22Rv1 (cell line): ENCODE results near the gene UNC45B.

Source experiments
- CTCF ChIP-seq: fragments of 450-650 bp; IDR thresholded peaks from 2 replicates; pipeline ENCODE4 v1.5.1; 2017; ENCODE audit warnings: mild to moderate bottlenecking
- ZFX ChIP-seq: fragments of 450-650 bp; IDR thresholded peaks from 2 replicates; pipeline ENCODE4 v1.6.1; 2017; ENCODE audit warnings: antibody characterized with exemption, borderline replicate concordance

- no peak for TF ChIP-seq CTCF
- TF ChIP-seq ZFX, result no peak
These were observed 45.1 kb downstream of the UNC45B start for GRCh38 chr17:35192708-35193107.
